DMS153 treated with DMSO at 0.1 percent for 48 hours (cell line): Measurements from ENCODE around the gene UBR2.
"Not testable (repeated sequence)": the region's sequence is repeated elsewhere in the genome, so short reads cannot be mapped to it uniquely, and the experiment has no call there.

Experiments
- DNase-seq: peaks from one replicate; lab custom pipeline; 2025; ENCODE audit not compliant: unreplicated experiment; lab: John Stamatoyannopoulos, UW

Gene UBR2

DNA sequence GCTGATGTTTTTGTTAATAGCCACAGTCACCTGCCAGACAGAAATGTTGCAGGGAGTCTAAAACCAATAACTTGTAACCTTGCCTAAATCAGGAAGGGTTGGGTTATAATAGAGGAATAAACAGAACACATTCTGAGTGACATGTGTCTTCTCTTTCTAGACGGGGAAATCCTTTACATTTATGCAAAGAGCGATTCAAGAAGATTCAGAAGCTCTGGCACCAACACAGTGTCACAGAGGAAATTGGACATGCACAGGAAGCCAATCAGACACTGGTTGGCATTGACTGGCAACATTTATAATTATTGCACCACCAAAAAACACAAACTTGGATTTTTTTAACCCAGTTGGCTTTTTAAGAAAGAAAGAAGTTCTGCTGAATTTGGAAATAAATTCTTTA, 127.0 kb downstream of the UBR2 start:
- no peak for DNase-seq

DNA sequence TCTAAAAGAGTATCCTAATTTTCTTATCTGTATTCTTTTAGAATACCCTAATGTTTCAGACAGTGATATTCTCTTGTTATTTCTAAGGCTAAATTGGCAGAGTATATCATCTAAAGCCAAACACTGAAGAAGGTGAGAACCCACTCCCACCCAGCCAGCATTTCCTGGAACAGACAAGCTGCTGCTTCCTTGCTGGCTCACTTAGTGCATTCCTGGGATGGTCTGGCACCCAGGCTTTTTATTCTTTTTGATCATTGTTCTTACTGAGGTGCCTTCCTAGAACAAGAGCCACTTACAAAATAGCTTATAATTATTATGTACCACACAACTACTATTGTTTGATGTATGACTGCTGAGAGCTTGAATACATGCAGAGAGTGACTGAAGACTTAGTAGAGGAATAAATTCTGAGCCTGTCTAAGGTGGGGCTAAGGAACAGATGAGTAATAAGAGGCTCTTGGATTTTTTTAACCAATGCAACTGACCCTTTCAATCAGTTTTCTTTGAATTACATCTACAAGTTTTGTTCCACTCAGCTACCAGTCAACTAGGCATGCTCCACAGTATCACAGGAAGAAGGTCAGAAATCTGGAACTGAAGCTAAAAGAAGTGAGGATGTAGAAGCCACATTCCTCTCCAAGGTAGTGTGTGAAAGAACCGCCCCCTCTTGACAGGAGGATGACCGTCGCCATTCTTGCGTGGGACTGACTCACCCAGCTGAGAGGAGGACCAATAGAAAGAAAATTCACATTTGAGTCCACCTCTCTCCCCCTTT, 128.5 kb downstream of the UBR2 start:
- DNase-seq, result no peak

GRCh38 chr6:42693725-42694323, 130.0 kb downstream of the UBR2 start:
- DNase-seq, result no peak

- DNase-seq, result no peak
Observed at GRCh38 chr6:42694586-42694985, 130.8 kb downstream of the UBR2 start.

- DNase-seq, result no peak
Observed at GRCh38 chr6:42696526-42697267, 132.9 kb downstream of the UBR2 start.

DNA sequence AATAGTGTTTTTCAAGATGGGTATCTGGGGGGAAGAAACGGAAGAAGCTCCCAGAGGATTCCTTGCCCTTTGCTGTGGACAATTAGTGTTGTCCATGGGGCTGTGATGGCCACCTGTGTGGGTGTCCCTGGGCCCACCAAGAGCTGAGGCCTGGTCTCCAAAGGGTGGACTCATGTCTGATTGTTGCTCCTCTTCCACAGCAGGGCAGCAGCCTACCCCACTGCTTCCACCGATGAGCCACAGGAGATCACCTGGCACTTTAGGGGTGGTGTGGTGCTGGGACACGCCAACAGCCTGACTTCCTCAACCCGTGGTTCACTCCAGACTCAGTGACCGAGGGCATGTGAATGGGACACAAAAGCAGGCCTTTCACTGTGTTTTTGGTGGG, 133.4 kb downstream of the UBR2 start:
- no peak for DNase-seq

- DNase-seq, result no peak
Observed at GRCh38 chr6:42698217-42698616, 134.4 kb downstream of the UBR2 start.

GRCh38 chr6:42702200-42702599, 138.4 kb downstream of the UBR2 start:
- DNase-seq, result no peak

GRCh38 chr6:42702786-42703185, 139.0 kb downstream of the UBR2 start:
- DNase-seq, result not testable (repeated sequence)

- DNase-seq, result no peak
Observed at GRCh38 chr6:42704251-42704936, 140.6 kb downstream of the UBR2 start.

DNA sequence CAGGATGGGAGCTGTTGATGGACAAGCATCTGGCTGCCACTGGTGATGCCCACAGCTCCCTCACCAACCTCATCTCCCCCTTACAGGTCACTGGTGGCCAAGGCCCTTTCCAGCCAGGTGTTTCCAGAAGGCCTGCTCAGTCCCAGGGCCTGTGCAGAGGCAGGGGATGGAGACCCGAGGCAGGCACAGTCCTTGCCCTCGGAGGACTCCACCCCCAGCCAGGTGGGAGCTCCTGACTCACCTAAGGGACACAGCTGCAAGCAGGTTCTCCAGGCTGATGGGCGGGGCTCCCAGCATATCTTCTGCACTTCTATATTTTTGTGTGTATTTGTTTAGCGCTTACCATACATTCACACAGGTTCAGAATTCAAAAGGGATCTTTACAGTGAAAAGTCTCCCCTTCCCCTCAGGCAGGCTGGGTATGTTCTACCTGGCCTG, 141.1 kb downstream of the UBR2 start:
- no peak for DNase-seq

DNA sequence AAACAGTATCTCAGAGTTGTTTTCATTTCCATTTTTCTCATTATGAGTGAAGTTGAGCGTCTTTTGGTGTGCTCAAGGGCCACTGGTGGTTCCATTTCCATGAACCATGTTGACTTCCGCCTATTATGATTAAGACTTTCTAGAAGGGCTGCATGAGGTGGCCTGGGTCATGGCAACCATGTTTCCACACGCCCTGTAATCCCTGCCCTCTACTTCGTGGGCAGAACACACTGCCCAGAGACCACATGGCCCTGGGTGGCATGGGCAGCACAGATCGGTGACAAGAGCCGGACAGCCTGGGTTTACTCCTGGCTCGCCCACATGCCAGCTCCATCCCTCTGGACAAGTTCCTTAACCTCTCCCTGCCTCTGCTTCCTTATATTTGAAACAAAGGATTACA, 143.8 kb downstream of the UBR2 start:
- no peak for DNase-seq

GRCh38 chr6:42708096-42708495, 144.3 kb downstream of the UBR2 start:
- no peak for DNase-seq

DNA sequence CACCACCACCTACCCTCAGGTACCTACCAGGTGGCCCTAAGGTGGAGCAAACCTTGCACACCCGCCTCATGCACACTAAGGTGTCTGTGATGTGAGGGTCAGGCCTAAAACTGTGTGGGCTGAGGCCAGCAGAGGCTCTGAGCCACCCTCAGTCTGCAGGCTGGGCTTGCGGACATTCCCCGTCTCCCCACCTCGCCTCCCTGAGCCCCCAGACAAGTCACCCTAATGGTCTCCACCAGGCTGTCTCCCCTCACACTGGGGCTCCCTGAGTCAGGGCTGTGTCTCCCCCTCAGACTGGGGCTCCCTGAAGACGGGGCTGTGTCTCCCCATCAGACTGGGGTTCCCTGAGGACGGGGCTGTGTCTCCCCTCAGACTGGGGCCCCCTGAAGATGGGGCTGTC, 146.0 kb downstream of the UBR2 start:
- no peak for DNase-seq

- no peak for DNase-seq
Observed at GRCh38 chr6:42710316-42710715, 146.5 kb downstream of the UBR2 start.

DNA sequence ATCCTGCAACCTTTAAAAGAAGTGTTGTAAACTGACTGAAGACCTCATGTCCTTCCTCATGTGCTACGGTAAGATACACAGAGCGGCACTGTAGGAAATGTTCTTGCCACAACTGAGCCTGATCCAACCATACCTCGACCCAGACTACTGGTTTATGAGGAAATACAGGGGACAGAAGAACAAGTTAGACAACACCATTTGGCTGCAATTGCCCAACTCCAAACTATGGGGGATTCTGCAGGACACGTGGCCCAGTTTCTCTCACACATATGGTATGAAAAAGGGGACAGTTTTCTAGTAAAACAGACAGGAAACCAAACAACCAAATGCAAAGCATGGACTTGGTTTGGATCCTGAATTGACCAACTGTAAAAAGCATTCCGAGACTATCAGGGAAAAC, 148.1 kb downstream of the UBR2 start:
- no peak for DNase-seq

- DNase-seq, result no peak
Observed at GRCh38 chr6:42714098-42714761, 150.4 kb downstream of the UBR2 start.

DNA sequence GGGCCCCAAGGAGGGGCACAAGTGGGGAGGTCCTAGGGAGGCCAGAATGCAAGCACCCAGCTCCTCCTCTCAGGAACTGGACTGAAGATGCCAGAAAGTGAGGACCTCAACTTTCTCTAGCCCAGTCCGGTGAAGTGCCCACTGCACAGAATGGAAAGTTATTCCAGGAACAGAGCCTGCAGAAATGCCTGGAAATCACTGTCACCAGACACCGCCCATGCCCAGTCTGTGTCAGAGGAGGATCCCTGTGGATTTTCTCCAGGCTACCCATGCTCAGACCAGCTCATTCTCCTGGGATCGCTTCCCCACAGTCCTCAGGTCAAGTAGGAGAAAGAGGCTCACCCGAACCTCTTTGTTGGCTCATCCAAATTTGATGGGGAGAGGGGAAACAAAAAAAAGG, 152.0 kb downstream of the UBR2 start:
- DNase-seq, result no peak

GRCh38 chr6:42720739-42721138, 156.9 kb downstream of the UBR2 start:
- no peak for DNase-seq

DNA sequence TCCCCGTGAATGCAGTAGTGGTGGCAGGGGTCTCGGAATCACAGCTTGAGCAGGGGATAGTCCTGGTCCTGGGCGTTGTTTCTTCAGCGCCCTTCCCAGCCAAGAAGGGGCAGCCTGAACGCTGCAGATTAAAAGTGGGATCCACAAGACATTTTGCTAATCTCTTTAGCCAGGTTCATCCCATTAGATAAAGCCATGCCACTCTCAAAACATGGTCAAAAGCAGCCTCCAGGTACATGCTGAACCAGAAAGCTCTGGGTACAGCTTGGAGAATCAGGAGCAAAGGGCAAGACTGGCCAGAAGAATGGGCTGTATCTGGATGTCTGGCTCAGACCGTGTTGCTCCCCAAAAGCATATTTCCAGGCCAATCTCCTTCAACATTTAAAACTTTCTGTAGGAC, 158.7 kb downstream of the UBR2 start, which contains the start of gene PRPH2:
Gene PRPH2, minus strand, starts transcription at position 101 of the 400 bp plus-strand sequence. CDS start 263 bp downstream, outside the sequence.
- DNase-seq, result no peak

DNA sequence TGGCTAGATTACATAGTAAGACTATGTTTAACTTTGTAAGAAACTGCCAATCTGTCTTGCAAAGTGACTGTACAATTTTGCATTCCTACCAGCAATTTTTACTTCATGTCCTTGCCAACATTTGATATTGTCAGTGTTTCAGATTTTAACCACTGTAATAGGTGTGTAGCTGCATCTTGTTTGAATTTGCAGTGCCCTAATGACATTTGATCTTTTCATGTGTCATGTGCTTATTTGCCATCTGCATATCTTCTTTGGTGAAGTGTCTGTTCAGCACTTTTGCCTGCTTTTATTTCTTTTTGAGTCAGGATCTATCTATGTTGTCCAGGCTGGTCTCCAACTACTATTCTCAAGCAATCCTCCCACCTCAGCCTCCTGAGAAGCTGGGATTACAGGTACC, 161.0 kb downstream of the UBR2 start:
- no peak for DNase-seq
